Suprapubic skin (tissue), 4 donors: ENCODE measurements around the gene KCTD21. TPM values are rescaled to one million over a fixed set of nuclear protein-coding genes. Genes with fewer than 3 reads are reported as not detected.

Experiments used
- DNase-seq, 2 donors: peaks; one replicate each; pipeline ENCODE4 v3.0.0-alpha.2; 2019; ENCODE audit warnings: low spot score in 2 of 2
- H3K27ac ChIP-seq: fragments of 200-600 bp; sonication (generic); one replicate; pipeline ENCODE4 v1.5.1; 2019
- H3K27me3 ChIP-seq: fragments of 200-600 bp; sonication (generic); one replicate; pipeline ENCODE4 v1.5.1; 2019
- H3K36me3 ChIP-seq: fragments of 200-600 bp; sonication (generic); one replicate; pipeline ENCODE4 v1.5.1; 2019
- H3K4me1 ChIP-seq: fragments of 200-600 bp; sonication (generic); one replicate; pipeline ENCODE4 v1.5.1; 2019
- H3K4me3 ChIP-seq: fragments of 200-600 bp; sonication (generic); one replicate; pipeline ENCODE4 v1.5.1; 2019; ENCODE audit warnings: mild to moderate bottlenecking
- H3K9me3 ChIP-seq: fragments of 200-600 bp; sonication (generic); one replicate; pipeline ENCODE4 v1.5.1; 2019
- CTCF ChIP-seq, 2 donors: fragments of 200-600 bp in 1 of 2; fragments of 450-650 bp in 1 of 2; sonication (generic) in 1 of 2; IDR thresholded peaks; one replicate each; pipeline ENCODE4 v1.5.1; 2016 to 2019; ENCODE audit warnings: antibody characterized with exemption in 2 of 2, mild to moderate bottlenecking in 1 of 2, moderate library complexity in 1 of 2
- EP300 ChIP-seq: sonication (generic); formaldehyde crosslinking; IDR thresholded peaks from one replicate; pipeline ENCODE4 v1.6.1; 2017; ENCODE audit warnings: antibody characterized with exemption
- POLR2A ChIP-seq, 2 donors: fragments of 450-650 bp; IDR thresholded peaks; one replicate each; pipeline ENCODE4 v1.6.1; 2017; ENCODE audit warnings: antibody characterized with exemption in 2 of 2, mild to moderate bottlenecking in 2 of 2, moderate library complexity in 2 of 2
- POLR2AphosphoS5 ChIP-seq, 3 donors: sonication (generic); formaldehyde crosslinking; IDR thresholded peaks; one replicate each; pipeline ENCODE4 v1.6.1; 2017; ENCODE audit warnings: antibody characterized with exemption in 3 of 3
- WGBS: methylation state at CpG from one replicate; pipeline ENCODE4 v1.1.5; 2018; 5-methylcytosine and 5-hydroxymethylcytosine counted together
- total RNA-seq, 4 donors: library from RNA; depleted of rRNA; stranded (reverse); fragments of >200 nt; gene quantifications; one replicate each; pipeline ENCODE4 v1.1.0, GENCODE V29; 2016

Gene KCTD21
- total RNA-seq, 4 donors from 2014 or later = 3.6 to 11.1 (median 4.3) TPM

- Histone ChIP-seq H3K36me3 (peaks cover 42% of the 10 kb centered on the region), H3K4me1 (no peaks in the 10 kb centered on the region), H3K4me3 (no peak overlapping the region), H3K27ac (no peak overlapping the region), H3K9me3 (no peaks in the 10 kb centered on the region), H3K27me3 (no peaks in the 10 kb centered on the region)
- peak in 1 of 2 donors; percentile 58 for DNase-seq
- 89% methylated on average over 3 of the region's 11 CpGs for WGBS
- TF ChIP-seq EP300 = no peak
- TF ChIP-seq CTCF (IDR thresholded peaks at IDR 0.05) = no peak
Measured at GRCh38 chr11:78212586-78213371, 24.4 kb upstream of the KCTD21 start.

- H3K27me3 ChIP-seq = no peaks in the 10 kb centered on the region
Measured at GRCh38 chr11:78211565-78211964, 23.1 kb upstream of the KCTD21 start.

GRCh38 chr11:78210000-78210608 is 21.7 kb upstream of the KCTD21 start:
- peaks cover 30% of the 10 kb centered on the region for H3K36me3 ChIP-seq
- H3K9me3 ChIP-seq = no peaks in the 10 kb centered on the region
- H3K4me1 ChIP-seq = no peaks in the 10 kb centered on the region
- 90% methylated on average over 30 of the region's 31 CpGs for WGBS
- no peak overlapping the region for H3K27ac ChIP-seq
- DNase-seq = no peak
- TF ChIP-seq CTCF (IDR thresholded peaks at IDR 0.05) (no peak), EP300 (no peak), POLR2A (IDR thresholded peaks at IDR 0.05) (no peak), POLR2AphosphoS5 (IDR thresholded peaks at IDR 0.05) (no peak)
- H3K4me3 ChIP-seq = no peak overlapping the region
- no peaks in the 10 kb centered on the region for H3K27me3 ChIP-seq

More at GRCh38 chr11:78211565-78211964, 23.1 kb upstream of the KCTD21 start:
- peaks cover 36% of the 10 kb centered on the region for H3K36me3 ChIP-seq
- no peaks in the 10 kb centered on the region for H3K4me1 ChIP-seq
- WGBS = 86% methylated on average over 5 of the region's 5 CpGs
- H3K9me3 ChIP-seq = no peaks in the 10 kb centered on the region
- no peak overlapping the region for H3K4me3 ChIP-seq
- no peak for DNase-seq
- no peak overlapping the region for H3K27ac ChIP-seq
- TF ChIP-seq CTCF (IDR thresholded peaks at IDR 0.05) (no peak), POLR2A (IDR thresholded peaks at IDR 0.05) (no peak), EP300 (no peak)

- Histone ChIP-seq H3K4me3 (no peak overlapping the region), H3K9me3 (no peaks in the 10 kb centered on the region), H3K36me3 (peaks cover 24% of the 10 kb centered on the region), H3K4me1 (no peaks in the 10 kb centered on the region), H3K27ac (no peak overlapping the region), H3K27me3 (no peaks in the 10 kb centered on the region)
- no peak for DNase-seq
- TF ChIP-seq CTCF (IDR thresholded peaks at IDR 0.05) (no peak), EP300 (no peak), POLR2A (IDR thresholded peaks at IDR 0.05) (no peak), POLR2AphosphoS5 (IDR thresholded peaks at IDR 0.05) (no peak)
- WGBS = 94% methylated on average over 17 of the region's 18 CpGs
Measured at GRCh38 chr11:78209478-78209877, 21.1 kb upstream of the KCTD21 start.
